Activated naive CD8-positive, alpha-beta T cell (primary cell): ENCODE measurements around the gene THOC1.
"Not testable (repeated sequence)": the region's sequence is repeated elsewhere in the genome, so short reads cannot be mapped to it uniquely, and the experiment has no call there.

Experiments
- H3K27ac Mint-ChIP-seq: one replicate; pipeline ENCODE4 v1.8.0; 2021; ENCODE audit warnings: mixed read lengths
- H3K27me3 Mint-ChIP-seq: one replicate; pipeline ENCODE4 v1.8.0; 2021; ENCODE audit warnings: mixed read lengths
- H3K36me3 Mint-ChIP-seq: one replicate; pipeline ENCODE4 v1.8.0; 2021; ENCODE audit warnings: mixed read lengths
- H3K4me1 Mint-ChIP-seq: one replicate; pipeline ENCODE4 v1.8.0; 2021; ENCODE audit warnings: low read depth, mixed read lengths
- H3K4me3 Mint-ChIP-seq: one replicate; pipeline ENCODE4 v1.8.0; 2021; ENCODE audit warnings: mild to moderate bottlenecking, mixed read lengths
- H3K9me3 Mint-ChIP-seq: one replicate; pipeline ENCODE4 v1.8.0; 2021; ENCODE audit warnings: low read depth, mixed read lengths

Gene THOC1

DNA sequence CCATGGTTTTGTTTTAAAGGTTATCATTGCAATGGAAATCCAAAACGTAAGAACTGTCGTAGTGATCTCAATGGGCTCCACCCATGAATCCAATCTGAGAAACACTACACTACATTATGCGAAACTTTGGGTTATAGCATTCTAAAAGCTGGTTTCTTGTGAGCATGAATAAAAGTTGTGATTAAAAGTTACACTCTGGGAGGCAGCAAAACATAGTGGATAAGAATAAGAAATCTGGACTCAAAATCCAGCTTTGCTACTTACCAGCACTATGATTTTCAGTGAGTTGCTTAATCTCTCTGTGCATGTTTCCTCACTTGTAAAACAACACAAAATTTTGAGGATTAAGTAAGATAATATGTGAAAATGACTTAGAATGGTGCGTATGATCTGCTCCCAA lies 25.7 kb upstream of the THOC1 start:
- Mint-ChIP-seq H3K27ac (no peak overlapping the region), H3K4me3 (no peak overlapping the region), H3K27me3 (peaks cover 11% of the 10 kb centered on the region), H3K4me1 (no peaks in the 10 kb centered on the region), H3K9me3 (no peaks in the 10 kb centered on the region), H3K36me3 (no peaks in the 10 kb centered on the region)

DNA sequence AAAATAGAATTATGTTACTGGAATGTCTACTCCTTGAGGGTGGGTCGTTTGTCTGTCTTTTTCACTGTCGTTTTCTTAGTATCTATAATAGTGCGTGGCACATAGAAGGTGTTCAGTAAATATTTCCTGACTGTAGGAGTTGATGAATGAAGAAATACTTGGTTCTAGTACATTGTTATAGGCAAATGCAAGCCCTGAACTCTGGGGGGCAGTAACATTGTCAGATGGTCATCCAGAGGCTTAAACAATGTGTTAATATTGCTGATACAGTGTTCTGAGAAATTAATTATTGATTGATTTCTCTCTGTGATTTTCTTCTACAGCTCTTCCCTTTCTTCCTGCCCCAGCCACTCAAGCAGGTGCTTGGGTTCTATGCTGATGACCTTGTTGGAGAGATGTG lies 24.4 kb upstream of the THOC1 start:
- no peaks in the 10 kb centered on the region for H3K9me3 Mint-ChIP-seq
- H3K4me1 Mint-ChIP-seq, result no peaks in the 10 kb centered on the region
- no peak overlapping the region for H3K27ac Mint-ChIP-seq
- no peak overlapping the region for H3K4me3 Mint-ChIP-seq
- no peaks in the 10 kb centered on the region for H3K36me3 Mint-ChIP-seq
- H3K27me3 Mint-ChIP-seq, result peaks cover 12% of the 10 kb centered on the region

DNA sequence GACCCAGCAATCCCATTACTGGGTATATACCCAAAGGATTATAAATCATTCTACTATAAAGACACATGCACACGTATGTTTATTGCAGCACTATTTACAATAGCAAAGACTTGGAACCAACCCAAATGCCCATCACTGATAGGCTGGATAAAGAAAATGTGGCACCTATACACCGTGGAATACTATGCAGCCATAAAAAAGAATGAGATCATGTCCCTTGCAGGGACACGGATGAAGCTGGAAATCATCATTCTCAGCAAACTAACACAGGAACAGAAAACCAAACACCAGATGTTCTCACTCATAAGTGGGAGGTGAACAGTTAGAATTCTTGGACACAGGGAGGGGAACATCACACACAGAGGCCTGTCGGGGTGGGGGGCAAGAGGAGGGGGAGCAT lies 22.1 kb upstream of the THOC1 start:
- H3K4me1 Mint-ChIP-seq, H3K4me3 Mint-ChIP-seq, H3K27ac Mint-ChIP-seq, H3K36me3 Mint-ChIP-seq, H3K9me3 Mint-ChIP-seq: not testable (repeated sequence)
- H3K27me3 Mint-ChIP-seq, result peaks cover 17% of the 10 kb centered on the region

DNA sequence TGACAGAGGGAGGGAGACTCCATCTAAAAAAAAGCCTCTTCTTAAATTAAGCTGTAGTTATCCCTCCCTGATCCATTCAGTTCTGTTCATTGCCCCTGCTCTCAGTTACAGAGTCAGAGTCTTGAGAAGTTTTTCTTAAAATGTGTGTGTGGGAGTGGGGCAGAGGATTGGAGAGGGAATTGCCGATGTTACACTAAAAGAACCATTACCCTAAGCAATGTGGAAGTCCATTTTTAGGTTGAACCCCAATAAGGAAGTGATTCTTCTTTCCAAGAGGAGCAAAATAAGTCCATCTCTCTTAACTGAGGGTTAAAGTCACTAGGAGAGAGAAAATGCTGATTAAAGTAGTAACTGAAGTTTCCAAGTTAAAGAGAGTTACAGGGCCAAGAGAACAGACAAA lies 21.2 kb upstream of the THOC1 start:
- Mint-ChIP-seq H3K9me3 (no peaks in the 10 kb centered on the region), H3K27me3 (peaks cover 15% of the 10 kb centered on the region), H3K36me3 (no peaks in the 10 kb centered on the region), H3K4me1 (no peaks in the 10 kb centered on the region), H3K4me3 (no peak overlapping the region), H3K27ac (no peak overlapping the region)

DNA sequence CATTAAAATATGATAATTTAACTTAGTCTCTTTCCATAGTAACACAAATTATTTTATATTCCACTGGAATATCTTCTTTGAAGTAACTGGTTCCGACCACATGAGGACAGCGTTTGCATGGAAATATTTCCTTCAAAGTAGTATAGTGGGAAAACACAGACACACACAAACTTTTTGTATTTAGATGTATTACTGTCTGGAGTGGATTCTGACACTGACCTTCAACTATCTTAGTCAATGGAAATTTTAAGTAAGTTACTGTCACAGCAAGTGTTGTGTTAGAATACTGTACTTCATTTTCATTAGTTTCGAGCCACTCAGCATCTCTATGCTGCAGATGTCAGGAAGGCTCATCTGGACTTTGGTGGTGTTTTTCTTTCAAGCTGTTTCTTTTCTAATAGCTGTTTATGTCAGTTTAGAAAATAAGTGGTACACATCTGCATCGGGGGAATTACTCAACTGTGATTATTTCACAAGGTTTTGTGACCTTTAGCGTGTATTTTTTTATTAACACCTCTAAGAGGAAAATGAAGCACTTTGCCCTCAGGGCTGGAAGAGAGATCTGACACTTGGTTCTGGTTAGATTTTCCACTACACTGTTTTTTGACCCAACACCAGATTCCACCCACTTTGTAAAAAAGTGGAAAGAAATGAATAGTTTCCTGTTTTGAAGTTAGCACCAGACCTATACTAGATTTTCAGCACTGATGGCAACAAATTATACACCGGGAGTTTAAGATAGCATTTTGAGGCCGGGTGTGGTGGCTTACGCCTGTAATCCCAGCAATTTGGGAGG lies 18.9 kb upstream of the THOC1 start:
- H3K27ac Mint-ChIP-seq, result no peak overlapping the region
- H3K36me3 Mint-ChIP-seq, result no peaks in the 10 kb centered on the region

DNA sequence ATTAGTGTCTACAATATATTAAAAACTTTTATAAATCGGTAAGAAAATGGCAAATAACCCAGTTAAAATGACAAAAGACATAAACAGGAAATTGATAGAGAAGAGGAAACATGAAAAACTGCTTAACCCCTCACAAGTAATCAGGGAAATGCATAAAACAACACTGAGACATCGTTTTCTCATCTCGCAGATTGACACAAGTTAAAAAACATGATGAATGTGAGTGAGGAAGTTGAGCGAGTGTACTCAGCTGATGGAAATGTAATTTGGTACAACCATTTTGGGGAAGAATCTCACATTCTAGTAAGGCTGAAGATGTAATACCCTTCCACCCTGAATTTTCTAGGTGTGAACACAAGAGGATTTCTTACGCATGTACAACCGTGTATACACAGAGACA lies 18.0 kb upstream of the THOC1 start:
- peaks cover 19% of the 10 kb centered on the region for H3K27me3 Mint-ChIP-seq
- no peaks in the 10 kb centered on the region for H3K9me3 Mint-ChIP-seq
- no peaks in the 10 kb centered on the region for H3K4me1 Mint-ChIP-seq
- H3K36me3 Mint-ChIP-seq, result no peaks in the 10 kb centered on the region
- H3K27ac Mint-ChIP-seq, result no peak overlapping the region
- H3K4me3 Mint-ChIP-seq, result no peak overlapping the region

More for the DNA sequence above, 18.9 kb upstream of the THOC1 start:
- Mint-ChIP-seq H3K4me1 (no peaks in the 10 kb centered on the region), H3K9me3 (no peaks in the 10 kb centered on the region), H3K4me3 (no peak overlapping the region), H3K27me3 (peaks cover 17% of the 10 kb centered on the region)

DNA sequence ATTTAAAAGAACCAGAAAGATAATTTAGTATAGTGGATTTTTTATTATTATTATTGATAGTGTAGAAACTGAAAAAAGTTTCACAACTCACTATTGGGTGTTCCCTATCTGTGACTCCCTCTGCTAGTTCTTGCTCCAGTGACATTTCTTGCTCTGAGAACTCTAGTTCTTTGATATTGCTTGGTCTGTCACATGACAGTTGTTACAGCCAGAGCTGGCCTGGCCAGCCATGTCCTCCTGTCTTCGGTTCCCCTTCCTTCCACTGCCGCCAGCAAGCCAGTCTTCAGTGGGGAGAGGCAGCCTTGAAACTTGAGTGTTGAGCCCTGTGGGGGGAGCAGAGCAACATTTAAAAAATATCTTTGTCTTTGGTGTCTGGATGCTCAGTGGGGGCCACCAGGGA lies 7.6 kb upstream of the THOC1 start:
- Mint-ChIP-seq H3K27ac (no peak overlapping the region), H3K36me3 (peaks cover 2% of the 10 kb centered on the region), H3K27me3 (peaks cover 4% of the 10 kb centered on the region), H3K4me1 (no peaks in the 10 kb centered on the region), H3K4me3 (no peak overlapping the region), H3K9me3 (no peaks in the 10 kb centered on the region)

DNA sequence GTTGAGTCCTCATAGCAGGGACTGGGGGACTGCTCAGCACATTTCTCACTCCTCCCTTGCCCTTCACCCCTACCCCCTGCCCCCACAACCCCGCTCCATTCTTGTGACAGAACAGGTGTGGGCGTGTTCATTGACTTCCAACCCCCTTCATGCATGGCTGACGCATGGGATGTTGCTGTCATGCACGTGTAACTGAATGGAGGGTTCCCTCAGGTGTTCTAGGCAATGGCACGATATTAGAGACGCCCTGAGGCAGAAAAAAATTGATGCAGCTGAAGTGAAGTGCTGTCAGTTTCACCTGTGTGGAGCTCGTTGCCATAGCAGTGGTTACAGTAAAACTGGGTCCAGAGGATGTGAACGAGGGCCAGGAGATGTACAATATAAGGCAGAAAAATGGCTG lies 6.5 kb upstream of the THOC1 start:
- Mint-ChIP-seq H3K27me3 (no peaks in the 10 kb centered on the region), H3K36me3 (peaks cover 2% of the 10 kb centered on the region), H3K9me3 (no peaks in the 10 kb centered on the region), H3K4me3 (no peak overlapping the region), H3K27ac (no peak overlapping the region), H3K4me1 (peaks cover 7% of the 10 kb centered on the region)

DNA sequence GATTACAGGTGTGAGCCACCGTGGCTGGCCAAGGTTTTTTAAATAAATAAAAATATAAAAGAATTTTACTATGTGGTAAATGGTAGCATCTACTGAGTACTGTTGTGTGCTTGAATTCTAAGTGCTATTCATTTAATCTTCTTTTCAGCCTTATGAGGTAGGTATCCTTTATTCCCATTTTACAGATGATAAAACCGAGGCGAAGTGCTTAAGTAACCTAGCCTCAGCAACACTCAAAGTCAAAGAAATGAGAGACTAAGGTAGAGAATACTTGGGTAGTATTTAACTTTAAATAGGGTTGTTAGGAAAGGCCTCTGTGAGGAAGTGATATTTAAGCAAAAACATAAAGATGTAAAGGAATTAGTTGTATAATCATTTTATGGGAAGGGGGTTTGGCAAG lies 5.7 kb upstream of the THOC1 start:
- H3K4me1 Mint-ChIP-seq, result peaks cover 11% of the 10 kb centered on the region
- no peaks in the 10 kb centered on the region for H3K27me3 Mint-ChIP-seq
- H3K27ac Mint-ChIP-seq, result no peak overlapping the region
- no peak overlapping the region for H3K4me3 Mint-ChIP-seq
- H3K36me3 Mint-ChIP-seq, result peaks cover 2% of the 10 kb centered on the region
- no peaks in the 10 kb centered on the region for H3K9me3 Mint-ChIP-seq

DNA sequence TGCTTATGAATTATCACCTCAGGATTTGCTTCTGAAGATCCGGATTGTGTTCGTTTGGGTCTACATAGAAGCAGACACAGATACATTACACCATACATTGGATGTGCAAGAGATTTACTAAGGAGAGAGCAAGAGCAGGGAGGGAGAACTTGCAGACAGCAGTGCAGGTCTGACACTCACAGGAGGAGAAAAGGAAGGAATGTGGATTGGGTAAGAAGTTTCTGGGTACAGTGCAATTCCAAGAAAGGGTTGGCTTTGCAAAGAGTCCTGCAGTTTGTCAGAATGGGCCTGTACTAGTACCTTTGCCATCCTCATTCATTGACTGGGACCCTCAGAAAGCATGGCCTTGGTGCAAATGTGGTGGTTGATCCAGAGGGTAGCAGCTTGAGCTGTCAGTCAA lies 4.8 kb upstream of the THOC1 start:
- no peak overlapping the region for H3K4me3 Mint-ChIP-seq
- no peaks in the 10 kb centered on the region for H3K27me3 Mint-ChIP-seq
- H3K4me1 Mint-ChIP-seq, result peaks cover 15% of the 10 kb centered on the region
- no peak overlapping the region for H3K27ac Mint-ChIP-seq
- H3K36me3 Mint-ChIP-seq, result peaks cover 4% of the 10 kb centered on the region
- H3K9me3 Mint-ChIP-seq, result no peaks in the 10 kb centered on the region

DNA sequence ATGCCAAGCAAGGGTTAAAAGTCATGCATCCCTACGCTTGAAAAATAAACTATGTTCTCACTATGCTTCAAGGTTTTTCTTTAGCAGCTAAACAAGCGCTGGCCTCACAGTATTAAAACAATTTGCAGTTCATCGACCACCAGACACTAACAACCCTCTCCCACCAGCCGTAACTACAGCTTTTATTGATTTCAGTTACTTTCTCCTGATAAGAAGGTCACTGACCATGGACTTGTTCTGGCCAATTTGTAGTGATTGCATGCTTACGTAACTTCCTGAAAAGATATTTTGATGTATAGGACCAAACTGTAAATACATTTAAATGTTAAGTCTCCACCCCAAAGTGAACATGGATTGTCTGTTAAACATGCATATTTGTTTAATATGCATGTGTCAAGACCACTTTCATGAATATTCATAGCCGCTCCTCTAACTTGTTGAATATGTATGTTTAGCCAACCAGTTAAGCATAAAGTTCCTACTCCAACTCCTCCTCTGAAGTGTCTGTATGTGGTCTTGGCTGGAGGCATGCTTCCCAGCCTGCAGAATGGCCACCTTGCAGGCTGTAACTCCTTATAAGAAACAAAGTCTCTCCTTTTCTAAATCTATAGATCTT lies 1.7 kb upstream of the THOC1 start:
- Mint-ChIP-seq H3K27ac (peak overlapping the region; percentile 100), H3K4me3 (peak overlapping the region; percentile 99), H3K4me1 (peaks cover 39% of the 10 kb centered on the region), H3K36me3 (peaks cover 6% of the 10 kb centered on the region), H3K9me3 (no peaks in the 10 kb centered on the region), H3K27me3 (no peaks in the 10 kb centered on the region)

DNA sequence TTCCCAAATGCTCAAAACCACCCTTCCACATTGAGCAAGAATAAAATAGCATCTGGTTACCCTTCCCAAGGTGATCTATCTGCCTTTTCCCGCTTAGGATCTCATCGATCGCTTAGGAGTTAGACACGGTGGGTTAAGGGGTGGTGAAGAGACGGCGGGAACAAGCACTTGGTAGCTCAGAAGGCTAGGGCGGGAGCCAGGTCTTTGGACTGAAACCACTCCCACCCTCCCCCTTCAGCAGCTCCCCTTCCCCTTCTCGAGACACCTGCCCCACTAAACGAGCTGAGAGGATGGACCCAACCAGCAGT lies 513 bp downstream of the THOC1 start:
- H3K4me3 Mint-ChIP-seq, result peak overlapping the region; percentile 99
- peaks cover 46% of the 10 kb centered on the region for H3K4me1 Mint-ChIP-seq
- peaks cover 11% of the 10 kb centered on the region for H3K36me3 Mint-ChIP-seq
- peak overlapping the region; percentile 100 for H3K27ac Mint-ChIP-seq
- no peaks in the 10 kb centered on the region for H3K27me3 Mint-ChIP-seq
- H3K9me3 Mint-ChIP-seq, result no peaks in the 10 kb centered on the region

DNA sequence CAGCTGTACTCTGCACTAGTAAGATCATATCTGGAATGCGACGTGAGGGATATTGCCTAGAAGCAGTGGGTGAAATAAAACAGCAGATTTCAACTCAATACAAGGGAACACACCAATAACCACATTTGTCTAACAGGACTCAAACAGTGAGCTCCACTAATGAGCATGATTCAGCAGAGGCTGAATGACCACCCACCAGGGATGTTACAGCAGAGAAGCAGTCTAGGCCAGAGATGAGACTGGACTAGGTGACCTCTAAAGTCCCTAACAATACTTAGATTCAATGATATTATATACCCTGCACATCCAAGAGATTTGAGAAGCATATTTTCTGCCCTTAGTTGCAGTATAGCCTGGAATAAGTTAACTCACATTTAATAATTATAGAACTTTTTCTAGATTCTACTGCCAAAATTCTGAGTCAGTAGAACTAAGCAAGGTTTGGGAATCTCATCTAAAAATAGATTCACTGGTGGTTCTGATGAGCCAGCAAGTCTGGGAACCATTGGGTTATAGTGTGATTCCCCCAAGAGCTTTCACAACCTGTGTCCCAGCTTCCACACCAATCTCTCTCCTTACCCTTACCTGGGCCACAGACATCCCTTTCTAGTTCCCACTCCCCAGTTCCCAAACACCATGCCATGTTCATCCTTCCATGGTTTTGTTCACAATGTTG lies 6.3 kb downstream of the THOC1 start:
- peak overlapping the region; percentile 41 for H3K27ac Mint-ChIP-seq

DNA sequence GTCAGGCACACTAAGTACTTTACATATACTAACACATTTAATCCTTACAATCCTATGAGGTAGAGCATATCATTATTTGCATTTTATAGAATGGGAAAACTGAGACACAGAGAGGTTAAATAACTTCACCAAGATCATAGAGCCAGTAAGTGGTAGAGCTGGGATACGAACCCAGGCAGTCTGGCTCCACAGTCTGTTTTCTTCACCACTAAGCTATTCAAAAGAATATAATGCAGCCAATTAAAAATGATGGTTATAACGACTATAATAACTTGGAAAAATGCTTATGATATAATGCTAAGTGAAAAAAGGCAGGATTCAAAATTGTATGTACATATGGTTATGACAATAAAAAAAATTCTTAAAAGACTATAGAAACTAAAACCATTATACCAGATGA lies 7.3 kb downstream of the THOC1 start:
- Mint-ChIP-seq H3K27ac (no peak overlapping the region), H3K36me3 (peaks cover 15% of the 10 kb centered on the region), H3K27me3 (no peaks in the 10 kb centered on the region), H3K4me1 (peaks cover 20% of the 10 kb centered on the region), H3K4me3 (no peak overlapping the region), H3K9me3 (no peaks in the 10 kb centered on the region)

More for the DNA sequence above, 6.3 kb downstream of the THOC1 start:
- Mint-ChIP-seq H3K4me1 (peaks cover 30% of the 10 kb centered on the region), H3K27me3 (no peaks in the 10 kb centered on the region), H3K4me3 (no peak overlapping the region), H3K36me3 (peaks cover 17% of the 10 kb centered on the region), H3K9me3 (no peaks in the 10 kb centered on the region)

DNA sequence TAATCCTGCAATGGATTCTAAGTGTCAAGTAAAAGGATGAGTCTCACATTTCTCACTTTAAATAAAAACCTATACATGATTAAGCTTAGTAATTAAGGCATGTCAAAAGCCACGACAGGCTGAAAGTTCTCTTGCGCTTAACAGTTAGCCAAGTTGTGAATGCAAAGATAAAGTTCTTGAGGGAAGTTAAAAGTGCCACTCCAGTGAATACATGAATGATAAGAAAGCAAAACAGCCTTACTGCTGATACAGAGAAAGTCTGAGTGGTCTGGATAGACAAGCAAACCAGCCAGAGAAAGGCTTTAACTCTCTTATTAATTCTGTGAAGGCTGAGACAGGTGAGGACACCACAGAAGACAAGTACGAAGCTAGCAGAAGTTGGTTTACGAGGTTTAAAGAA lies 12.7 kb downstream of the THOC1 start:
- H3K4me1 Mint-ChIP-seq, result peaks cover 2% of the 10 kb centered on the region
- no peaks in the 10 kb centered on the region for H3K9me3 Mint-ChIP-seq
- H3K27ac Mint-ChIP-seq, result no peak overlapping the region
- H3K4me3 Mint-ChIP-seq, result no peak overlapping the region
- peaks cover 25% of the 10 kb centered on the region for H3K36me3 Mint-ChIP-seq
- H3K27me3 Mint-ChIP-seq, result no peaks in the 10 kb centered on the region
